Left ventricle myocardium superior (tissue), 1 donor: ENCODE data around the gene RCHY1. TPM values are rescaled to one million over a fixed set of nuclear protein-coding genes. Genes with fewer than 3 reads are reported as not detected.
"Not testable (repeated sequence)": the region's sequence is repeated elsewhere in the genome, so short reads cannot be mapped to it uniquely, and the experiment has no call there.

Experiments
- ATAC-seq: fragments of 200-7000 bp; cut with Tn5 transposase; one replicate; pipeline ENCODE4 v1.9.1; 2020; ENCODE audit warnings: mild to moderate bottlenecking, moderate library complexity
- DNase-seq: peaks from one replicate; pipeline ENCODE4 v3.0.0-alpha.2; 2020
- intact Hi-C: fragments of 100-400 bp; cut with micrococcal nuclease; formaldehyde crosslinking; loops from one replicate; pipeline ENCODE4 v1.11.0; 2022
- long read RNA-seq: library from polyadenylated mRNA; unstranded; transcript quantifications from one replicate; pipeline ENCODE4 v2.0.0, GENCODE V29; 2021
- total RNA-seq: library from RNA; stranded (reverse); fragmentation: NEBNext Ultra II Directional; extraction: Animal tissue kit (Norgen Biotek cat#: 25700); gene quantifications from one replicate; pipeline ENCODE4 v1.2.1, GENCODE V29; 2021
- donor health status: DM: no; HTN: yes; CAD: no; lungs with severe emphysema.

Gene RCHY1
- total RNA-seq, result 50.5 TPM
- long read RNA-seq, full-length matches to known transcripts, result 68 of 74 reads
- long read RNA-seq, partial matches to known transcripts, result 0 of 74 reads
- long read RNA-seq, other reads (novel, unspliced or antisense), result 6 of 74 reads

GRCh38 chr4:75514131-75514948 lies at the start of gene RCHY1, which contains the start of gene THAP6:
Gene RCHY1 (minus strand): TSS chr4:75514403. CDS start chr4:75514286, 117 bp downstream.
Gene THAP6 (plus strand): TSS chr4:75514473. CDS start chr4:75515453, 980 bp downstream.
- intact Hi-C loops, result no loop called here
- ATAC-seq, result peak; percentile 98
- DNase-seq, result peak; percentile 97

GRCh38 chr4:75561789-75562188 lies 47.6 kb upstream of the RCHY1 start:
- DNase-seq, result no peak
- intact Hi-C loops, result no loop called here
- no peak for ATAC-seq

GRCh38 chr4:75557696-75558095 lies 43.5 kb upstream of the RCHY1 start:
- DNase-seq, result no peak
- intact Hi-C loops, result no loop called here
- ATAC-seq, result no peak

GRCh38 chr4:75555294-75556164 lies 41.3 kb upstream of the RCHY1 start, which contains the start of gene ODAPH:
Gene ODAPH (plus strand): TSS chr4:75556066. CDS start chr4:75556083, 17 bp downstream.
- intact Hi-C loops, result no loop called here
- DNase-seq, result no peak
- ATAC-seq, result no peak

- ATAC-seq (no peak), DNase-seq (no peak)
- intact Hi-C loops, result no loop called here
Observed at GRCh38 chr4:75552452-75552851, 38.2 kb upstream of the RCHY1 start.

- no peak for DNase-seq
Observed at GRCh38 chr4:75549019-75549418, 34.8 kb upstream of the RCHY1 start.

GRCh38 chr4:75547647-75548387 lies 33.6 kb upstream of the RCHY1 start:
- intact Hi-C loops, result no loop called here
- ATAC-seq (no peak), DNase-seq (peak; percentile 71)

More at GRCh38 chr4:75549019-75549418, 34.8 kb upstream of the RCHY1 start:
- intact Hi-C loops, result no loop called here
- no peak for ATAC-seq

GRCh38 chr4:75545526-75545925 lies 31.3 kb upstream of the RCHY1 start:
- intact Hi-C loops, result no loop called here
- ATAC-seq (no peak), DNase-seq (no peak)

- intact Hi-C loops, result no loop called here
- no peak for DNase-seq
Observed at GRCh38 chr4:75544870-75545269, 30.7 kb upstream of the RCHY1 start.

GRCh38 chr4:75544220-75544619 lies 30.0 kb upstream of the RCHY1 start:
- DNase-seq, intact Hi-C loops, ATAC-seq: not testable (repeated sequence)

More at GRCh38 chr4:75544870-75545269, 30.7 kb upstream of the RCHY1 start:
- no peak for ATAC-seq

- no peak for DNase-seq
- intact Hi-C loops, result no loop called here
- ATAC-seq, result no peak
Observed at GRCh38 chr4:75542824-75543223, 28.6 kb upstream of the RCHY1 start.

- intact Hi-C loops, DNase-seq, ATAC-seq: not testable (repeated sequence)
Observed at GRCh38 chr4:75537308-75537707, 23.1 kb upstream of the RCHY1 start.

- ATAC-seq, DNase-seq, intact Hi-C loops: not testable (repeated sequence)
Observed at GRCh38 chr4:75533926-75534325, 19.7 kb upstream of the RCHY1 start.

GRCh38 chr4:75533339-75533887 lies 19.2 kb upstream of the RCHY1 start:
- DNase-seq, ATAC-seq, intact Hi-C loops: not testable (repeated sequence)

- ATAC-seq, DNase-seq, intact Hi-C loops: not testable (repeated sequence)
Observed at GRCh38 chr4:75531536-75532143, 17.4 kb upstream of the RCHY1 start.

- no peak for DNase-seq
- peak; percentile 70 for ATAC-seq
- intact Hi-C loops, result no loop called here
Observed at GRCh38 chr4:75530556-75531322, 16.5 kb upstream of the RCHY1 start.

GRCh38 chr4:75527482-75527881 lies 13.3 kb upstream of the RCHY1 start:
- no peak for ATAC-seq
- intact Hi-C loops, result no loop called here
- DNase-seq, result no peak
